GM21825 (cell line): ENCODE data around the gene RAB36.

Experiments
- ATAC-seq: cut with Tn5 transposase; IDR thresholded peaks from one replicate; pipeline ENCODE4 v1.9.1; 2021; ENCODE audit warnings: mild to moderate bottlenecking, moderate library complexity; ENCODE audit not compliant: unreplicated experiment

The RAB36 gene

DNA sequence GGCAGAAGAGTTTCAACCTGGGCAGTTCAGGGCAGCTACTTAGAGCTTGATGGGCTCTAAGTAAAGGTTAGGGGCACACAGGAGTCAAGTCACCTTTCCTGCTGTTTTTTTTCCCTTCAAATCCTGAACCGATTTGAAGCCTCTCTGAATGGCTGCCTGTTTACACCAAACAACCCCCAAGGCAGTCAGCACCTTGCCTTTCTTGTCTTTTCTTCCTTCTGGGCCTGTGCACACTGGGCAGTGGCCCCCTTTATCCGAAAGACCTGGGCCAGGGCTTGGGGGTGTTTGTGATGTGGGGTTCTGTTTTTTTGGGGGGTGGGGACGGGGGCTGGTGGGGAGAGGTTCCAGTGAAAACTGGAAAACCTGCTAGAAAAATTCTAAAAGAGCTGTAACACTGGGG is 7.8 kb upstream of the RAB36 start:
- ATAC-seq, result no peak

DNA sequence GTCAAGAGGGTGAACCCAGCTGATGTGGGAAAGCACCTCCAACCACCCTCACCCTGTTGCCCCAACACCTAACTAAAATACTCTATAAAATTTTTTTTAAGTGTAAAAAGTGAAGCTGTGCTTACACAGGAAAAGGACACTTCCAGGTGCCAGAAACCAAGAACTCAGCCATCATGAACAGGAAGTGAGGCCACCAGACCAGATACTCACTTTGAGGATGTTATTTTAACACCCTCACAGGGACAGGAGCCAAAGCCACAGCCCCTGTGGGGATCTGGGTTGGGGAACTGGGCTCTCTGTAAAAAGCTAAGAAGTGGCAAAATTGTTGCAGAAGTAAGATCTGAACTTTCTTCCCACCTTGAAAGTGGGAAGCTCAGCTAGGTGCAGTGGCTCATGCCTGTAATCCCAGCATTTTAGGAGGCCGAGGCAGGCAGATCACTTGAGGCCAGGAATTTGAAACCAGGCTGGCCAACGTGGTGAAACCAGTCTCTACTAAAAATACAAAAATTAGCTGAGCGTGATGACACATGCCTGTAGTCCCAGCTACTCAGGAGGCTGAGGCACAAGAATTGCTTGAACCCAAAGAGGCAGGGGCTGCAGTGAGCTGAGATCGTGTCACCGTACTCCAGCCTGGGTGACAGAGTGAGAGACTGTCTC is 7.2 kb upstream of the RAB36 start:
- peak; percentile 34 for ATAC-seq

DNA sequence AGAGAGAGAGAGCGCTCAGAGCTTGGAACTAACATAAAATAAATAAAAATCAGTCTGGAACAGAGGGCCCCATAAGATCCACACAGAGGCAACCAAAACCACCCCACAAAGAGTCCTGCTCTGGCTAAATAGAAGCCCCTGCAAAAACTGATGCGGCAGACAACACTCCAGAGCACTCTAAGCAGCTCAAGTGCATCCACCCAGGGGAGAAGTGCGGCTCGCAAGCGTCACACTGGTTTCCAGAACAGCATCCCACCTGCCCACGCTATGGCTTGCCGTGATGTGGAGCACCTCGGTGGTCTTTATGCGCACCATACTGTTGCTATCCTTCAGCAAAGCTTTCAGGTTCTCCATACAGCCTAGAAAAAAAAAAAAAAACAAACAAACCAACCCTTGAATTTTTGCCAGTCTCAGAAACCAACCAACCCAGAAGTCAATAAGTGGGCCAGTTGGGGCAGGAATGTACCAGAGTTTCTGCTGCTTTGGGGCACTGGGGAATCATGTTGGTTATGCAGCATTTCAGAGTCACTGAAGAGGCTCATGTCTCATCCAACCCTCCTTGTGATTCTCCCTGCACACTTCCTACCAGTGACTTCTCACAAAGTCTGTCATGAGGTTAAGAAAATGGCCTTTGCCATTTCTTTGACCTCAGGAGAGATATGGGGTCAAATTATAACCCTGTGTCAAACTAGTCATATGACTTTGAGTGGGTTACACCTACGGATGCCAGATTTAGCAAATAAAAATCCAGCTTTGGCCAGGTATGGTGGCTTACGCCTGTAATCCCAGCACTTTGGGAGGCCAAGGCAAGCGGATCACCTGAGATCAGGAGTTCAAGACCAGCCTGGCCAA is 6.5 kb upstream of the RAB36 start:
- no peak for ATAC-seq

DNA sequence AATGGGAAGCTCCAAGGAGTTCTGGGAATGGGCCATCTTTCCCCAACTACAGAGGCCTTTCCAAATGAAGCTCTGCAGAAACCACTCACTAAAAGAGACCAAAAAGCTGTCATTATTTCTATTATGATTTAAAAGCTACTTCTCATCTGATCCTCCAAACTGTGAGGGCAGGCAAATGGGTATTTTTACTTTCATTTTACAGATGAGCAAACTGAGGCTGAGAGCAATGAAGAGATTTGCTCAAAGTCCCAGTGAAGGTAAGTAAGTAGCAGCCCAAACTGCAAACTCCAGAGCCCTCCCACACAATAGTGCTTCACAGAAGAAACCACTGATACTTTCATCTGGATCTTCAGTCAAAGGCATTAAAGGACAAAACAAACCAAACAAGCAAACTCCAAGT is 4.9 kb upstream of the RAB36 start:
- ATAC-seq, result no peak

DNA sequence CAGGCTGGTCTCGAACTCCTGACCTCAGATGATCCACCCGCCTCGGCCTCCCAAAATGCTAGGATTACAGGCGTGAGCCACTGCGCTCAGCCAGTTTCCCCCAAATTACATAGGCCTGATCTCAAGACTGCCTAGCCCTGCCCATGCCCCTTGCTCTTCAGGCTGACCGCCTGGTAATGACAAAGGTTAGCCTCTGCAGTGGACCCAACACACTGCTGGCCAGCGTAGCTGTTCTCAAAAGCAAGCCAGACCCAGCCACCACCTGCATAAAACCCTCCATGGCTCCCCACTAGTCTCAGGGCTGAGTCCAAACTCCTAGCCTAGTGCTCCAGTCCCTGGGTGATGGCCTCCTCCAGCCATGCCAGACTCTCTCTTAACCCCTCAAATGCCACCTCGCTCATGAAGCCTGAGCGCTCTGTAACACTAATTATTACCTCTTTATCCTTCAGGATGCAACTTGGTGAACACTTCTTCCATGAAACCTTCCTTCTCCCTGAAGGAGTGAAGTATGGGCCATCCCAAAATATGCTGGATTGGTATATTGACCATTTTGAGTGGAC is 2.7 kb upstream of the RAB36 start:
- ATAC-seq, result no peak

DNA sequence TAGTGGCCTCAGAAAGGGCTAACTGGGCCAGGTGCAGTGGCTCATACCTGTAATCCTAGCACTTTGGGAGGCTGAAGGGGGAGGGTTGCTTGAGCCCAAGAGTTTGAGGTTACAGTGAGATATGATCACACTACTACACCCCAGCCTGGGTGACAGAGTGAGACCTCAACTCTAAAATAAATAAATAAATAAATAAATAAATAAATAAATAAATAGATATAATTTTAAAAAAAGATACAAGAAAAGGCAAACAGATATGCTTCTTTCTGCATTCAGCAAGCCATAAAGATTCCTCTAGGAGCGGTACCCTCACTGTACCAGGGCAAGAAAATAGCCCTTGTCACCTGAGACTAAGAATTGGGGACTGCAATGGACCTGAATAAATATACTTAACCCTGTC is 2.2 kb upstream of the RAB36 start:
- no peak for ATAC-seq

DNA sequence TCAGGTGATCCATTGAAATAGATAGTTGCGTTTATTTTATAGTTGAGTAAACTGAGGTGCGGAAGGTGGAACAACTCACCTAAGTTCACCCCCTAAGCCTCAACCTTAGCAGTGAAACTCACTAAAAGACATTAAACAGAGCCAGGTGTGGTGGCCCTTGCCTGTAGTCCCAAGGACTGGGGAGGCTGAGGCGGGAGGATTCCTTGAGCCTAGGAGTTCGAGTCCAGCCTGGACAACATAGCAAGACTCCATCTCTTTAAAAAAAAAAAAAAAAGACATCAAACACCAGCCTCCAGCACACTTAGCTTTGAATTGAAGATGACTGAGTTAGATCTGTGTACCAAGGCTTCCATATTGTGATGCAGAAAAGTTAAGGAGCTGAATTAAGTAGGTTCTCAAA is 845 bp upstream of the RAB36 start:
- ATAC-seq, result no peak

DNA sequence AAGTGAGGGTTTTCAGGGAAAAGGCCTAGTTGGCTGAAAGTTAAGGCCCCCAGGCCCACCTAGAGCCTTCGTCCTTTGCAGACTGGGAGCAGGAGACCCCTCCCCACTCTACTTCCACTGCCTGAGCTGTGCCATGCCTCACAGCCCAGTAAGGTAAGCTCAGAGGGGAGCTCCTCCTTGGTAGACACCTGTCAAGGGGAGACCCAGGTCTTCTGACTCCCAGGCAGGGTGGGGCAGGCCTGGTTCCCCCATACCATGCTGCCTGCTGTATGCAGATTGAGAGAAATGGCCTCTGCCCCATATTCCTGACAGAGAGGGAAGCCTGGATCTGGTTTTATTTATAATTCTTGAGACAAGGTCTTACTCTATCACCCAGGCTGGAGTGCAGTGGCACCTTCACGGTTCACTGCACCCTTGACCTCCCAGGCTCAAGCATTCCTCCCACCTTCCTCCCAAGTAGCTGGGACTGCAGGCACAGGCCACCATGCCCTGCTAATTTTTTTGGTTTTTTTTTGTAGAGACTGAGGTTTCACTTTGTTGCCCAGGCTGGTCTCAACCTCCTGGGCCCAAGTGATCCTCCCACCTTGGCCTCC is 697 bp downstream of the RAB36 start:
- ATAC-seq, result no peak

DNA sequence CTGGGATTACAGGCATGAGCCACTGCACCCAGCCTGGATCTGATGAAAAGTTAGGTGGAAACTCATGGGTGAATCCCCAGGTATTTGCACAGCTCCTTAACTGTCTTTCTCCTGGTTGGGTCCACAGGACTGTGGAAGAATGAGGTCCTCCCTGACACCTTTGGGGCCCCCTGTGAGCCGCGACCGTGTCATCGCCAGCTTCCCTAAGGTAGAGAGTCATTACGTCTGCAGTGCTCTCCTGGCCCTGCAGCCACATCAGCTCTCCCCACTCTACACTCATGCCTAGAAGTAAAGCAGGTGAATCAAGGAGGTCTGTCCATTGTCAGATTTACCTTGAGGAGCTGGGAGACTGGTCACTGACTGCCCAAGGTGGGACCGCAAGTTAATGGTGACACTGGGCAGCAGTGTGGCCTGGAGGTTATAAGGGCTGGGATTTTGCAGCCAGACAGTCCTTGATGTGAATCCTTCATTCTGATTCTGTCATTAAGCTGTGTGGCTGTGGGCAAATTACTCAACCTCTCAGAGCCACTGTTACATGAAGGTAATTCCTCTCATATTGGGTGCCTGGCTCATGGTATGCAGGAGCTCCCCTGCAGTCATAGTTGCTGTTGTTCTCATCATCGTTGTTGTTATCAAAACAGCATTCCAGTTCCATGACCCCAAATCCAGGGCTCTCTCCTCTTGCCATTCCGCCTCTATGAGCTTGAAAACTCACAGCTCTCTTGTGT is 1.4 kb downstream of the RAB36 start:
- ATAC-seq, result no peak

DNA sequence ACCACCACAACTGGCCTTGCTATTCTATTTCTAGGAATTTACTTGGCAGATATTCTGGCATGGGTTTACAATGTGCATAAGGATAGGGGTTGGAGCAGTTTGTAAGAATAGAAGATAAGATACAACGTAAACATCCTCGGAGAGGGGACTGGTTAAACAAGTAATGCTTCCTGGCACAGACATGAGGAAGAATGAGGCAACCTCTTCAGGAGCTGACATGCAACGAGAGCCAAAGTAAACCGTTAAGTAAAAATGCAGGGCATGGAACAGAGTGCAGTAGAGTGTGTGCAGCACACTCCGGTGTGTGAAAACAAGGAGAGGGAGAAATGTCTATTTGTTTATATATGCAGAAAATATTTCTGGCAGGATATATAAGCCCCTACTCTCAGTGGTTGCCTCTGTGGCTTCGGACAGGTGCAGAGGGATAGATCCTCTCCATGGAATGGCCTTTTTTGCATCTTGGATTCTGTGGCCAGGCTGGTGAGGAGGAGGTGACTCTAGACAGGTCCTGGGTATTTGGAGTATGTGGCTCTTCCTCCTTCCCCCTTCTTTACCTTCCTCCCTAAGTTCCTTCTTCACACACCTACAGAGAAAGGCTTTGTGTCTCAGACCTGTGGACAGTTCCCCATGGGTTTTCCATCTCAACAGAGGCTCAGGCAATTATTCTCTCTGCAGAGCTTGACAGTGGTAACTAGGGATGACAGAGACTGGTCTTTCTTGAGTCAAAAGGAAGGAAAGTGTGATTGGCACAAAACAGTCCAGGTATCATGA is 2.5 kb downstream of the RAB36 start:
- ATAC-seq, result no peak

DNA sequence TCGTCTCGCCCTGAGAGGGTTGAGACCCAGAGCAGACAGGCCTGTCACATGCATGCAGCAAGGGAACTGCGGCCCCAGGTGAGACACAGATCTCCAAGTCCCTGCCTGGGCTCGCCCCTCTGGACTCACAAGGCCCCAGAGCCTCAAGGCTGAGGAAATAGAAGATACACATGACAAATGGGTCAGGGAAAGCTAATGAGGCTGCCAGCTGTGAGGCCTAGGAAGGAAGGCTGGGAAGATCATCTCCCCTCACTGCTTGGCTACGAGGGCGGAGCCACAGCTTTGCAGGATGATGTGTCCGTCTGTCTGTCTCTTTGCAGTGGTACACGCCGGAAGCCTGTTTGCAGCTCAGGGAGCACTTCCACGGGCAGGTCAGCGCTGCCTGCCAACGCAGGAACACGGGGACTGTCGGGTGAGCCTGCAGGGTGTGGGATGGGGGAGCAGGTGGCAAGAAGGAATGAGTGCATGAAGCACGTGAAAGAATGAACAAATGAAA is 4.5 kb downstream of the RAB36 start:
- ATAC-seq, result no peak

DNA sequence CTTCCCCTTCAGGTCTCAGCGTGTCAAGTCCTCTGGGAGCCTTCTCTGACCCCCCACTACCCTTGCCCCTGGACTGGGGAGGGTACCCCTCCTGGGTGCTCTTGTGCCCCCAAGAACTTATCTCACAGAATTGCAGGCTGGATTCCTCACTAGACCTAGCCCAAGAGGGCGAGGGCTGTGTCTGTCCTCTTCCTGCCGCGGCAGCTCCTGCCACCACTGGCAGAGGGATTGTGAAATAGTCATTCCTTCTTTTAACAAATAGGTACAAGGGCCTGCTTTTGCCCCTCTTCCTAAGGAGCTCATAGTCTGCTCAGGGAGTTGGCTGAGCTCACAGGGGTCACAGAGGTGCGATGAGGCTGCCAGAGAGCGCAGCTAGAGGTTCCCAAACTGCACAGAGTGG is 5.5 kb downstream of the RAB36 start:
- ATAC-seq, result no peak

DNA sequence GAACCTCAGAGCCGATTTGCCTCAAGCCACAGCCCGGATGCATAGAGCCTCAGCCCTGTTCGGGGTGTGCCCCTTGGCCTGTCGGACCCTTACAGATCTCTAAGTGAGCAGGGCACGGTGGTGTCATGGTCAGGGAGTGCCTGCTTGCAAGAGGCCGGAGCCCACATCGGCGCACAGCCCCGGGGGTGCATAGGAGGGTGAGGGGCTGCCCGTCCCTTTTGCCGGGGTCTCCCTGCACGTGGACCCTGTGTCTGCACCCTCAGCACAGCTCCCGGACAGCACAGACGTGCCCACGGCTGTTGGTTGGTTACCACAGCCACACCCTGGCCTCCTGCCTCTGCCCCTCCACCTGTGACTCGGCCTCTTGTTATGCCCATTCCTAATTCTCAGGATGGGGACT is 6.5 kb downstream of the RAB36 start:
- no peak for ATAC-seq

DNA sequence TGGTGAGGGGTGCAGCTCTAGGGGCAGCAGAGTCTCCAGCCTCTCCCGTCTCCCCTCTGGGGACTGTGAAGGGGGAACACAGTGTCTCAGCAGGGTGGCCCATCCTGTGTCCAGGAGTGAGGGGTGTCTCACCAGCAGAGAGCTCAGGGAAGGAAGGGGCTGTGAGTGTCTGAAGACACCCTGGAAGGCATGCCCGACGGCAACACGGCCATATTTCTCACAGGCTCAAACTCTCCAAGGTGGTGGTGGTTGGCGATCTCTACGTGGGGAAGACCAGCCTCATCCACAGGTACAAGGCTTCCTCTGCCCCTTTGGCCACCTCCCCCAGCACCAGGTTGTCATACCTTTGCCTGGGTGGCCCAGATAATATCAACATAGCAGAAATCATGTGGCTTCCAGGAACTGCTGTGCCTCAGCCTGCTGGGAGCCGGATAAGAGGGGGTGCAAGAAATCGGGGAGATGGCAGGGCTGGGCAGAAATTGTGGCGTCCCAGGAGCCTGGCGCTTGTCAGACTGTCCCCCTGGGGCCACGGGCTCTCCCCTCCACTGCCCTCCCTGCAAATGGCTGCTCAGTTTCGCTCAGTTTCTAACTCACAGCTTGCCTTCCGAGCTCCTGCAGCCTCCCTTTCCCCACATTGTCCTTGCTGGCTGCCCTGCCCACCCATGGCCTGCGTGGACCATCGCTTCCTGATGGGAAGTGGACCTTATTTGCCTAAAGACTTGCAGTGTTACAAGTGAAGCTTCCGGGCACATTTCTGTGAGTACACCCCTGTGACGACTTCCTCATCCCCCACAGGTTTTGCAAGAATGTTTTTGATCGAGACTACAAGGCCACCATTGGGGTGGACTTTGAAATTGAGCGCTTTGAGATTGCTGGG is 7.2 kb downstream of the RAB36 start:
- no peak for ATAC-seq

DNA sequence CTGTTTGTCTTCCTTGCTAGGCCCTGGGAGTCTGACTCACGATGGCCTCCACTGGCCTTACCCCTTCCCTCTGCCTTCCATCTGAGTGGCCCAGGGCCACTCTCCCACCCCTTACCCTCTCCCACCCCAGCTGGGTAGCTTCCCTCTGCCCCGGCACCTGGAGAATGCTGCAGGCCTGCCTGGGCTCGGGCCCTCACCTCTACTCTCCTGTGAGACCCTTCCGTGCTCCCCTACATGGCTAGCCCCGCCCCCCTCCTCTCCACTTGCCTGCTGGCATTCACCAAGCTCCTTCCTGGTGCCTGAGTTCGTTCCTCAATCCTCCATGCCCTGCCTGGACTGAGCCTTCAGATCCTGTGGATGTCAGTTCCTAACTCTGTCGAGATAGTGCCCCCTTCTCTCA is 8.7 kb downstream of the RAB36 start:
- no peak for ATAC-seq

DNA sequence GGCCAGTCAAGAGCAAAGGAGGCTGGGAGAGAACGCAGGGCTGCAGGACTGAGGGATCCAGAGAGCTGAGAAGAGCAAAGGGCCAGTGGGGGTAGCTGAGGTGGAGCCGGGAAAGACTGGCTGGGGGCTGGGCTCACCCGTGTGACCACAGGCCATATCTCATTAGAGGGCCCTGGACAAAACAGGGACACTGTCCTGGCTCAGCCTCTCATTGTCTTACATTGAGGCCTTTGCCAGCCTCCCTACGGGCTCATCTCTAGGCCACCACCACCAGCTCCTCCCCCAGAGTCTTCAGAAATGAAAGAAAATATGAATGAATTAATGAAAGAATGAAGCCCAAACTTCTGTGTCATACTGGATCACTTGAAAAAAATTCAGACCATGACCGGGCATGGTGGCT is 9.2 kb downstream of the RAB36 start:
- ATAC-seq, result no peak

DNA sequence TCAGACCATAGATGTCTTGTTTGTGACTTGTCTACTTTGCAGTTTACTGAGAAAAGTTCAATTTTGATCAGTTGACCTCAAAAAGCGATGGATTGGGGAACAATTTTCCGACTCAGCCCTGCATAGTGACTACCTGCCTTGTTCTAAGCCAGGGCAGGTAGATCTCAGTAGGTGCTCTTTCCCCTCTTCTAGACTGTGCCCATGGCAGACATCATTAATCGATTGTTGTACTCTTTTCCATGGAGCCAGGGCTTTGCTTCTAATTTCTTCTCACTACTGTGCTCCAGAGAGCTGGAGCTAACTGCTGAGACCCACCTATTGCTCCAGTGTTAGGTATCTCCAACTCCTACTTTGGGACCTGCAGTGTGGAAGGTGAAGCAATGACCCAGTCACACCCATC is 9.9 kb downstream of the RAB36 start:
- no peak for ATAC-seq

DNA sequence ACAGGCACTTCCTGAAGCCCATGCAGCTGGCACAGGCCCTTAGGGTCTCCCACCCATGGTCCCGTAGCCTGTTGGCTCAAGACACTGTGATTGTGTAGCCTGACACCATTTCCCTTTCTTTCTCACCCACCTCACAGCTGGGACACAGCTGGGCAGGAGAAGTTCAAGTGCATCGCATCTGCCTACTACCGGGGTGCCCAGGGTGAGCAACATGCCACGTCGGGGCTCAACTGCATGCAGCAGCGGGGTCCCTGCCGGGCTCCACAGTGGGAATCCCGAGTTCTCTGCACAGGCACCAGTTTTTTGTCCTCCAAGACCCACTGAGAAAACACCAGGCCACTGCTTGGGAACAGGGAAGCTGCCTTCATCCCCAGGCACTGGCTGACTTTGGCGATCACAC is 10.6 kb downstream of the RAB36 start:
- no peak for ATAC-seq

DNA sequence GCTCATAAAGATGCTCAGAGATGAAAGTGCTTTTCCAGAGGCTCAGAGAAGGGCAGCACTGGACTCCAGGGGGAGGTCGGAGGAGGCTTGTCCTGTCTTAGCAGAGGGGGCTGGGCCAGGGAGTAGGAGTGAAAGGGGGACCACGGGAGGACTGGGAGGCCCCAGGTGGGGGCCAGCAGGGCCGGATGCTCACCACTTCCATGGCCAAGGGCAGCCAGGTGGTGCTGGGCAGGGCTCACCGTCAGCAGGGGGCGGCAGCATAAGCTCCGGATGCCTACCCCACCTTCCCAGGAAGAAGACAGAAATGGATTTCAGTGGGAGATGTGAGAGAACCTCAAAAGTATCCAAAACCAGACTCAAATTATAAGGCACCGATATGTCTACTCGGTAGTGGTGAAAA is 11.0 kb downstream of the RAB36 start:
- ATAC-seq, result no peak
